Epithelial cell of prostate (primary cell): ENCODE data around the gene ABHD8.
"Not testable (repeated sequence)": the region's sequence is repeated elsewhere in the genome, so short reads cannot be mapped to it uniquely, and the experiment has no call there.

Experiments
- DNase-seq: peaks from one replicate; pipeline ENCODE4 v3.0.0-alpha.2; 2011; ENCODE audit warnings: low read depth, low spot score
- H3K27ac ChIP-seq: fragments of 450-650 bp; 2 replicates; pipeline ENCODE4 v1.5.1; 2017; ENCODE audit warnings: mild to moderate bottlenecking

The ABHD8 gene

DNA sequence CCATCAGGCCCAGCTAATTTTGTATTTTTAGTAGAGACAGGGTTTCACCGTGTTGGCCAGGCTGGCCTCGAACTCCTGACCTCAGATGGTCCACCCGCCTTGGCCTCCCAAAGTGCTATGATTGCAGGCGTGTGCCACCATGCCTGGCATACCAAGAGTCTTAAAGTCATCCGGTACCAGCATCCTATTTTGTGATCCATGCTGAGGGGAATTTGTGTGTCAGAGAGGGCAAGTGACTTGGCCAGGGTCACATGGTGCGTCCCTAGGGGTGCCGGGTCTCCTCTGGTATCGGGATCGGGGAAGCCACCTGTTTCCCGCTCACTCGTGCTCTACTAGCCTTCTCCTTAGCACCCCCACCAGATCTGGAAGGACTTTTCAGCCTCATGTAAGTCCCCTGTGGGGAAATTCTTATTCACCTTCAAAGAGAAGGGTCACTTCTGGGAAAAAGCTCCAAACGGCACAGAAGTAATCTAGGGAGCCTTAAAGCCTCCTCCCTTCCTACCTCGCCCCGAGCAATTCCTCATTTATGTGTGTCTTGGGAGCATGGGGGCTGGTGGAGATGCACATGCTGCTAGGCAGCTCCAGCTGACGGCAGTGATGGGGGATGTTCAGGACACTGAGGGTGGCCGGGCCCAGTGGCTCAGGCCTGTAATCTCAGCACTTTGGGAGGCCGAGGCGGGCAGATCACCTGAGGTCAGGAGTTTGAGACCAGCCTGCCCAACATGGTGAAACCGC, 27.6 kb downstream of the ABHD8 start:
- H3K27ac ChIP-seq, result no peak overlapping the region
- DNase-seq, result no peak

DNA sequence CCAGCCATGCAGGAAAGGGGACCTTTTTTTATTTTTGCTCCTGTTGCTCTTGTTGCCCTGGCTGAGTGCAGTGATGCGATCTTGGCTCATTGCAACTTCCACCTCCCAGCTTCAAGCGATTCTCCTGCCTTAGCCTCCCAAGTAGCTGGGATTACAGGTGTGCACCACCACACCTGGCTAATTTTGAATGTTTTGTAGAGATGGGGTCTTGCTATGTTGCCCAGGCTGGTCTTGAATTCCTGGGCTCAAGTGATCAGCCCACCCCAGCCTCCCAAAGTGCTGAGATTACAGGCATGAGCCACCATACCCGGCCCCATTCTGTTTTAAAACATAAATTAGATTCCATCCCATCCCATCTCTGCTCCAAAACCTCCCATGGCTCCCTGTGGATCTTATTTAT, 28.3 kb downstream of the ABHD8 start:
- not testable (repeated sequence) for H3K27ac ChIP-seq, DNase-seq

DNA sequence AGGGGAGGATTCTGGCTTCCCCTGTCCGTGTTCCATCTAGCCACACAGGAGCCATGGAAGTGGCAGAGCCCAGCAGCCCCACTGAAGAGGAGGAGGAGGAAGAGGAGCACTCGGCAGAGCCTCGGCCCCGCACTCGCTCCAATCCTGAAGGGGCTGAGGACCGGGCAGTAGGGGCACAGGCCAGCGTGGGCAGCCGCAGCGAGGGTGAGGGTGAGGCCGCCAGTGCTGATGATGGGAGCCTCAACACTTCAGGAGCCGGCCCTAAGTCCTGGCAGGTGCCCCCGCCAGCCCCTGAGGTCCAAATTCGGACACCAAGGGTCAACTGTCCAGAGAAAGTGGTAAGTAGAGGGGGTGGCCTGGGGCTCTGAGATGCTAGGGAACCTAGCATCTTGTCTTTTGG, 34.5 kb downstream of the ABHD8 start:
- DNase-seq, result no peak
- no peak overlapping the region for H3K27ac ChIP-seq

DNA sequence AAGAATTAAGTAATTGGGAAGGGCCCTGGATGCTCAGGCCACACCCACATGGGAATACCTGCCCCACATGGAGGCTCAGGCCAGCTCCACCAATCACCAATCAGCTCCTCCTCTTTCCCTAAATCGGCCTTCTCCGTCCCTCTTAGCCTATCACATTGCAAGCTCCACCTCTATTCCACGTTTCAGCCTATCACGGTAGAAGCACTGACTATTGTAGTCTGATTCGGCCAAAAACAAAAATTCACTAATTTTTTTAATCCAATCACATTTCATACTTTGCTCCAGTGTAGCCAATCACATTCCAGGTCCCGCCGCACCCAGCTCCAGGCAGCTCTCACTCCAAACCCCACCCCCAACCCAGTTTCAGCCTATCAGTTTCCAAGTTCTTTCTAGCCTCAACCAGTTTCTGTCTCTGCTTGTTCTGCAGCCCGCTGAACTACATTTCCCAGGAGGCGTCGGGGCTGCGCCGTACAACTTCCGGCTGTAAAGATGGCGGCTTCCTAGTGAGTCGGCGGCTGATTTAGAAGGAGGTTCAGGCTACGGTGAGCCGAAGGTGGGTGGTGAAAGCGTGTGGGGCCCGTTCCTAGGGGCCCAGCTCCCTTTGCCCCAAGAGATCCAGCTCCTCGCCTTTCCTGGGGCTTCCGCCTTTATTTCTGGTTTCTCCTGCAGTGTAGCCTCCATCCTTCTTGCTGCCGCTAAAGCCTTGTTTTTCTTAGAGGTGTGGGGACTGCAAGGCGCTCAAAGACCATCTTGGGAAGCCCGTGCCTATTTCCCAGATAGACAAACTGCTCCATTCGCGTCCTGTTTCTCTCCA, 36.0 kb downstream of the ABHD8 start, which contains the start of gene BABAM1:
Gene BABAM1 (plus strand): TSS at position 469 of the 814 bp plus-strand sequence. CDS start 1,364 bp downstream, outside the sequence.
- peak within 1 kb of the TSS; percentile 61 for H3K27ac ChIP-seq
- DNase-seq, result peak; percentile 97

DNA sequence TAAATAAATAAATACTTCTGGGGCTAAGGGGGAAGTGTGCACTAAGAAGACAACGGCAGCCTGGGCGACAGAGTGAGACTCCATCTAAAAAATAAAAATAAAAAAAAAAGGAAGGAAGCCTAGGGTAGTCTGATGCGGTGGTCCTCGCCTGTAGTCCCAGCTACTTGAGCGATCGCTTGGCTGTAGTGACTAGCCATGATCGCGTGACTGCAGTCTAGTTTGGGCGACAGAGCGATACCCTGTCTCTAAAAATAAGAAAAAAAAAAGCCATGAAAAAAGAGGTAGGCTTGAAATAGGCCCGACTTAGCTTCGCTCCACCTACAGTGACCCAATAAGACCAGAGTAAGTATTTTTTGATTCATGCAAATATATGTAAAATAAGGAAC, 36.6 kb downstream of the ABHD8 start:
- no peak overlapping the region for H3K27ac ChIP-seq
- DNase-seq, result no peak

DNA sequence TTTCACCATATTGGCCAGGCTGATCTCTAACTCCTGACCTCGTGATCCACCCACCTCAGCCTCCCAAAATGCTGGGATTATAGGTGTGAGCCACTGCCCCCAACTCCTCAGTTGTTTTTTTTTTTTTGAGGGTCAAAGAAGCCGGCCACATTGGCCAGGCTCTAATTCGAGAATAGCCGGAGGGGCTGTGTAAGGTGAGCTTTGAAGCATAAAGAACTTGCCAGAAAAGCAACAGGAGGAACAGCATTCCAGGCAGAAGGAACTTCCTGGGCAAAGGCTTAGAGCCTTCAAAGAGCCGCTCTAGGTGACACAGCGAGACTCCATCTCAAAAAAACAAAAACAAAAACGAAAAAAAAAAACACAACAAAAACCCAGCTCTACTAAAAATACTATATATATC, 37.2 kb downstream of the ABHD8 start:
- no peak overlapping the region for H3K27ac ChIP-seq

DNA sequence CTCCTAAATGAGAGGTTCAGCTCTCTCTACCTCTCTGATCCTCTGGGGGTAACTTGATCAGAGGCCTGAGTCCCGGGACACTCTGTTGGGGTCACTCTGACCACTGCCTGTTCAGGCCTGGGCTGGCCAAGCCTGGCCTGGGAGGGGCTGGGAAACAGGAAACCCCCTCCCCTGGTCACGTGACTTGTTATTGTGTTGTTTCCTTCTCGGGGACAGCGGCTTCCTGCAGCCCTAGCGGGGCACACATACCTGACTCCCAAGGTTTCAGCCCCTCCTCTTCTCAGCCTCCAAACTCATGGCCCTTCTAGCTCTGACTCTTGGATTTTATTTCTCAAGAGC, 38.6 kb downstream of the ABHD8 start, which contains the start of gene USHBP1:
Gene USHBP1 (minus strand): TSS at position 105 of the 339 bp plus-strand sequence. CDS start 446 bp downstream, outside the sequence.
- DNase-seq, result no peak
- no peak within 1 kb of the TSS for H3K27ac ChIP-seq

More for the DNA sequence above, 37.2 kb downstream of the ABHD8 start:
- DNase-seq, result no peak

DNA sequence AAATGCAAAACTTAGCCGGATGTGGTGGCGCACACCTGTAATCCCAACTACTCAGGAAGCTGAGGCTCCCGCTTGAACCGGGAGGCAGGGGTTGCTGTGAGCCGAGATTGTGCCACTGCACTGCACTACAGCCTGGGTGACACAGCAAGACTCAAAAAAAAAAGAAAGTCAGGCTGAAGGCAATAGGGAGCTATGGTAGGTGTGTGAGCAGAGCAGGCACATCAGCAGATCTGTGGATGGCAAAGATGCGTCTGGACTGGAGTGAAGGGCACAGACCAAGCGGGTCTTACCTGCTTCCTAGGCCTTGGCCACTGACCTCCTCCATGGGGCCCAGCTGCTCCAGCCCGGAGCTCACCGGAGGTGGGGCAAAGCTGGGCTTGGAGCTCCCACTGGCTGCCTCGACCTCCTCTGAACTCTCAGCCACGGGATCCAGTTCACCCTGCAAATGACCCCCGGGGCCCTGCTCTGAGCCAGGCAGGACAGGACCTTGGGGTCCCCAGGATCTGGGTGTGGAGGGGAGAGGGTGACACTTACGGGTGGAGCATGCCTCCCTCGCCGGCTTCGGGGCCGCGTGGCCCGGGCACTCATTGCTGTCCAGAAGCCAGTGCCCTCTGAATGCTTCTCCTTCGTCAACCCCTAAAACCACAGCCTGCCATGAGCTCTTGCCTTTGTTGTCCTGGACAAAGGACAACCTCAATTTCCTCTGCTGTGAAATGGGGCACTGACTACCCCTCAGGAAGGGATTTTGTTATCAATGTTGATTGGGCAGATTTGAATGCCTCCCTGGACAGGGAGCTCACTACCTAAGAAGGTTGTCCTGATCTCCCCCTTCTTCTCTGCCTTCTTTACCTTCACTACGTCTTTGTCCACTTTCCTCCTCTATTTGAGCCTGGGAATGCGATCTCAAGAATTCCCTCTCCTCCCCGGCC, 39.2 kb downstream of the ABHD8 start:
- no peak overlapping the region for H3K27ac ChIP-seq
- no peak for DNase-seq

DNA sequence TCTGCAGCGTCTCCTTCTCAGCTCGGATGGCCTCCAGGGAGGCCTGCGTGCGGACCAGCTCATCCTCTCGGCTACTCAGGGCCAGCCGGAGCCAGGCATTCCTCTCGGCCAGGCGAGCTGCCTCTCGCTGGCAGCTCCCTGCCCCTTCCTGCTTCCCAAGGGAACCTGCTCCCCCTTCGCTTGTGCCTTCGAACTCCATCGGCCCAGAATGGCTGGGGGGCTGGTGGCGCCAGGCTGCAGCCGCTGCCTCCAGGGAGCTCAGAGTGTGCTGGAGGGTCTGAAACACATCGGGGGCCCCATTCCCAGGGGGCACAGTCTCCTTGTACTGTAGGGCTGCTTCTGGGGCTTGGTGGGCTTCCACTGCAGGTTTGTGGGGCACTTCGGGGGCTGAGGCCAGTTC, 40.7 kb downstream of the ABHD8 start:
- no peak overlapping the region for H3K27ac ChIP-seq
- DNase-seq, result no peak

DNA sequence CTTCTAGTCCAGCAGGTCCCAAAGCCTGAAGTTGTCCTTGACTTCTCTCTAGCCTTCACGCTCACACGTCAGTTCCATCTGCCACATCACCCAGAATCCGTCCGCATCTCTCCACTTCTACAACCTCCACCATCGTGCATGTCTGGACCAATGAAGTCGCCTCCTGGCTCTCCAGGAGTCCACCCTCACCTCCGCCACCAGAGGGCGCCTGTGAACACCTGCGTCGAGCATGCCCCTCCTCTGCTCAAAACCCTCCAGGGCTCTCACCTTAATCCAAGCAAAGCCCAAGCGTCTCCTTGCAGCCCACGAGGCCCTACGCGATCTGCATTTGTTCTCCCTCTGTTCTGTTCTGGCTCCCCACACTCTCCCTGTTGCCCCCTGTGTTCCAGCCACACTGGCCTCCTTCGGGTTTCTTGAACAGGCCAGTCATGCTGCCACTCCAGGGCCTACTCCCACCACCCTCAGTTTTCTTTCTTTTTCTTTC, 42.3 kb downstream of the ABHD8 start:
- no peak overlapping the region for H3K27ac ChIP-seq
- DNase-seq, result no peak

DNA sequence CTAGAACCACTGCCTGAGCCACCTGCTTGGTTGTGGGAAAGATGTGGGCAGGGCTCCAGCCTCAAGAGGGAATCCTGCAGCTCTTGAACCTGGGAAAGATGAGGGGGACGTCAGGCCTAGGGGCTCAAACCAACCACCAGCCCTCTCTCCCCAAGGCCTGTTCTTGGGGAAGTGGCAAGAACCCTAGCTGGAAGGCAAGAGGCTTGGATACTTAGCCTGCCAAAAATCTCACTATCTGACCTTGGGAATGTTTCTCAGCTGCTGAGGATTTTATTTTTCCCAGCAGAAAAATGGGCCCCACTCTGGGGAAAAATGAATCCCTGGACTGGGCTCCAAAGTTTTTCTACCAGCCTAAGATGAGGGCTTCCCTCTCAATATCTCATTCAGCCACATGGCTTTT, 43.3 kb downstream of the ABHD8 start:
- no peak overlapping the region for H3K27ac ChIP-seq
- no peak for DNase-seq

DNA sequence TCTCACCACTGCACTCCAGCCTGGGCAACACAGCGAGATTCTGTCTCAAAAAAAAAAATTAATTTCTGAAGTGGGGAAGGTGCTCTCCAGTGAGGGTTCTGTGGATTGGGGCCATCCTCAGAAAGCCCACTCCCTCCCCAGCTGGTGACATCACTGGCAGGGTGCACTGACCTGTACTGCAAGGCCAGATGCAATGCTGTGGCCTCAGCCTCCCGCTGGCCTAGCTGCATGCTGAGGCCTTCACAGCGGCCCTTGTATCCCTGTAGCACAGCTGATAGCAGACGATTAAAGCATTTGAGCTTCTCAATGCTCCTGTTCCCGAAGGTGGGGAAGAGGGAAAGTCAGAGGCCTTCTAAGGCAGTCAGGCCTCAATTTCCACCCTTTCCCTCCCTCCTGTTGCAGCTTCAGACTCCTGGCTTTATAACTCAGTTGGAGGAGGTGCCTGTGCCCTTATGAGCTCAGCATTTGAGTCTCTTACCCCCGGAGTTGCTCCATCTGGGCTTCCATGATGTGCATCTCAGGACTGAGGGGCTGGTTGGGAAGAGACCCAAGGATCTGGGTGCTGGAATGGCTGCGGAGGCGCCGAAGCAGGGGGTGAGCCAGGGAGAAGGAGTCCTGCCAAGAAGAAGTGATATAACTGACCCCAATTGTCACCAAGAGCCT, 44.0 kb downstream of the ABHD8 start:
- no peak overlapping the region for H3K27ac ChIP-seq
- DNase-seq, result no peak

DNA sequence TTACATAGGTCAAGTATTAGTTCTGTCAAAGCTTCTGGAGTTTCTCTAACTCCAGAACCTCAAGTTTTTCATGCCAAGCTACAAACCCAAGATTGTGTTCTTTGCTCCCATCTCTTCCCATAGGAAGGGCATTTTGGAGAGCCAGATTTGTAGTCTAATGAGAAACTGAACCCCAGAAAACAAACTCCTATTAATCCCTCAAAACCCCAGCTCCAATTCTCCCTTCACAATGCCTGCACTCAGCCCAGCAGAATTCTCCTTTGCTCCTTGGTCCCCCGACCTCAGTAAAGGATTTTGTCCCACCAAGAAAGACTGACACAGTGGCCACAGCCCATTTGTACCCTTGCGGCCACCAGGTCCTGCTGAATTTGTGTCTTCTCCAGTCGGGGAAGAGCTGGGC, 47.1 kb downstream of the ABHD8 start:
- DNase-seq, result no peak
- H3K27ac ChIP-seq, result no peak overlapping the region

DNA sequence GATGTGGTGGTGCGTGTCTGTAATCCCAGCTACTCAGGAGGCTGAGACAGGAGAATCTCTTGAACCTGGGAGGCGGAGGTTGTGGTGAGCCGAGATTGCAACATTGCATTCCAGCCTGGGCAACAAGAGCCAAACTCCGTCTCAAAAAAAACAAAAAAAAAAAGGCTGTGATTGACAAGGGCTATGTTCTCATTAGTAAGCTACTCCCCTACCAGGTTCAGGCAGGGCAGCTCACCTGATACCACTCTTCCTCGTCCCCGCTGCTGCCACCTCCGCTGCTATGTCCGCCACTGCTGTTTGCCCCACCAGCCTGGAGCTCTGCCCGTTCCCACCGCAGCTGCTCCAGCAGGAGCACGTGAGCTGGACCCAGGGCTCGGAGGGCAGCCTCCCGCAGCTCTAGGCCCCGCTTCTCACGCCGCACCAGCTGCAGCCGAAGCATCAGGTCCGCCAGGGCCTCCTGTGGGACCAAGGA, 48.0 kb downstream of the ABHD8 start:
- DNase-seq, result no peak
- no peak overlapping the region for H3K27ac ChIP-seq

DNA sequence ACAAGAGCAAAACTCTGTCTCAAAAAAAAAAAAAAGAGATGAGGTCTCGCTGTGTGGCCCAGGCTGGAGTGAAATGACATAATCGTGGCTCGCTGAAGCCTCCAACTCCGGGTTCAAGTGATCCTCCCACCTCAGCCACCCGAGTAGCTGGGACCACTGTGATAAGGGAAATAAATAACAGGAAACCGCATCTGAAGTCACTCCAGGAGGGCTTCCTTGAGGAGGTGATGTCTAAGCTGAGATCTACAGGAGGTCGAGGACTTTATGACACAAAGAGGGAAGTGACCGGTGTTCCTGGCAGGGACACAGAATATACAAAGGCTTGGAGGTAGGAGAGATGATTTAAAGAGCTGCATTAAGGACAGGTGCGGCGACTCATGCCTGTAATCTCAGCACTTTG, 48.6 kb downstream of the ABHD8 start:
- DNase-seq, result no peak
- no peak overlapping the region for H3K27ac ChIP-seq

DNA sequence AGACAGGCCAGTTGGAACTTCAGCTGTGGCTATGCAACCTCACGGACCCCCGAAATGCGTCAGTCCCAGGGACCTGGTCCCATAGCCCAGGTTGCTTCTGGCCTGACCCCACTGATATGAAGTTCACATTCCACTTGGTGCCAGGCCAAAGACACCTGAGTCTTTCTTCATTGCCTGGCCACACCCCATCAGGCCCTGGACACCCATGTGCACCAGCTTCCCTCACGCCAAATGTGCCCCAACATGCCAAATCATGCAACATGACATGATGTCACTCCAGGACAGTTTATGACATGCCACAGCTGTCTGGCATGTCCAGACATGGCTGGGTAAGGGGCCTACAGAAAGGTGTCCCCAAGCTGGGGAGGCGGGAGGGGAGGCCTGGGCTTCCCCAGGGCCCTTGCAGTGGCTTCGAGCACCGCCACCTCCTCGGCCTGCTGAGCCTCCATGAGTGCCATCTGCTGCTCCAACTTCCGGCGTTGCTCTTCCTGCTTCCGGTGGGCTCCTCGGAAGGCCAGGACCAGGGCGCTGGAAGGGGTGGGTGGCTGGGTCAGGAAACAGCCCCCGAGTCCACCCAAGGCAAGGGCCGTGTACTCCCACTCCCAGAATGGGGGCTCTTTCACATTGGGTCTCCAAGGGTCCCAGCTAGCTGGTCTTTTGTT, 53.2 kb downstream of the ABHD8 start:
- no peak for DNase-seq
- peak overlapping the region; percentile 84 for H3K27ac ChIP-seq

DNA sequence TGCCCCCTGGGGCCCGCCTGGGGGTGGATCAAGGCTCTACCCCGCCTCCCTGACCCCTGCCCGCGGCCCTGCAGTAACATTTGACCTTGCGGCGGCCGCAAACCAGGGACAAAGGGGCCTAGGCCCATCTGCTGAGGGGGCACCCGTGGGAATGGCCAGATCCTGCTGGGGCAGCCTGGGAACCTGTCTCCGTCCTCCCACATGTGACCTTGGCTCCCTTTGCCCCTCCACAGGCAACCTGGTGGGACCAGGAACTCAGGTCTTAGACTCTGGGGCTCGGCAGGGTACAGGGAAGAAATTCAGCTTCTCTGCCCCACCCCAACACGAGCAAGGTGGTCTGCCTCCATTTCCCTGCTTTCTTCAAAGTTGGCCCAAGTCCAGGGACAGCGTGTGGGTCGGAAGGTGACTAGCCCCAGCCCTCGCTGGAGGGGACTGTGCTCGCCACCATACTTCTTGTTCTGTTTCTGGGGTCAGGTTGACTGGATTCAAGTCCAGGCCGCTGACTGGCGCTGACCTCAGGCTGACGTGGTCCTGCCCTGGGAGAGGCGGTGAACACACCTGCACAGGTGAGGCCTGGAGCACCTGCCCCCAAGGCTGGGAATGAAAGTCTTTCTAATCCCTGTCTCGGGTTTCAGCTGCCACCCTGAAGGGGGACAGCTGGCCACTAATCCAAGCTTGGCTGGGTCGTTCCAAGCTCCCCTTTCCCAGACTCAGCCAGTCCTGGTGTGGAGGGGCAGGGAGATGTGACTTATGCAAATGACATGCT, 55.0 kb downstream of the ABHD8 start:
- no peak for DNase-seq
- H3K27ac ChIP-seq, result peak overlapping the region; percentile 84

DNA sequence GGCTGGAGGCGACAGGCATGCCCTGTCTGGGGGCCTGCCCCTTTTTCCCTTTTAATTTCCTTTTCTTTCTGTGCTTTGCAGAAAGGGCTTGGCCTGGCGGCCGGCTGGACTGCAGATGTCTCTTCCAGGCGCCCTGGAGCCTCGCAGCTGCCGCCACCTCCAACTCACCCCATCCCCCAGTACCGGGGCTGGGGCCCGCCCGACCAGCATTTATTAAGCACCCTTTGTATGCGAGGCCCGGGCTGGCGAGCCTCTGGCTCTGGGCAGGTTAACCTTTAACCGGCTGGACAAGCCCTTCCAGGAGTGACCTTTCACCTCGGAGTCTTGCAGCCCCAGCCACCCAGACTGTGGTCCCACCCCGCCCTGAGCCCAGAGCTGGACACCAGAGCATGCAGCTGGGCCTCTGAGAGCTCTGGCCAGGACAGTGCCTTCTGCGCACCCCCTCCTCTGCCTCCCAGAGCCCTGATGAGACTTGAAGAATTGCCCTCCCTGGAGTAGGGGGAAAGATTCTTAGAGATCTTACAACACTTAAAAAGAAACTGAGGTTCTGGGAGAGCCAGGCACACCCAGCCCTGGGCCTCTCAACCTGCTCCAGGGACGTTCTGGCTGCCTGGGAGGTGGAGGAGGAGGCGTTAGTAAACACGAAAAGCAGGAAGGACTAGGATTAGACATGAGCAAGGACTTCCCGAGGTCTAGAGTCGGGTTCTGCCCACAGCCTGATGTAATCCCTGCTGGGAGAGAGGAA, 56.4 kb downstream of the ABHD8 start:
- H3K27ac ChIP-seq, result peak overlapping the region; percentile 84
- no peak for DNase-seq
